HG02588 (cell line): ENCODE data around the gene PPM1M.
A peak's percentile ranks its signal among the peaks of the same experiment; 100 is the strongest.

ENCODE experiments used
- ATAC-seq: cut with Tn5 transposase; IDR thresholded peaks from one replicate; pipeline ENCODE4 v1.9.1; 2021; ENCODE audit warnings: mild to moderate bottlenecking, moderate library complexity; ENCODE audit not compliant: unreplicated experiment

The PPM1M gene

GRCh38 chr3:52229656-52230055, 15.9 kb upstream of the PPM1M start:
- ATAC-seq, result no peak

- no peak for ATAC-seq
Measured at GRCh38 chr3:52230461-52230860, 15.1 kb upstream of the PPM1M start.

DNA sequence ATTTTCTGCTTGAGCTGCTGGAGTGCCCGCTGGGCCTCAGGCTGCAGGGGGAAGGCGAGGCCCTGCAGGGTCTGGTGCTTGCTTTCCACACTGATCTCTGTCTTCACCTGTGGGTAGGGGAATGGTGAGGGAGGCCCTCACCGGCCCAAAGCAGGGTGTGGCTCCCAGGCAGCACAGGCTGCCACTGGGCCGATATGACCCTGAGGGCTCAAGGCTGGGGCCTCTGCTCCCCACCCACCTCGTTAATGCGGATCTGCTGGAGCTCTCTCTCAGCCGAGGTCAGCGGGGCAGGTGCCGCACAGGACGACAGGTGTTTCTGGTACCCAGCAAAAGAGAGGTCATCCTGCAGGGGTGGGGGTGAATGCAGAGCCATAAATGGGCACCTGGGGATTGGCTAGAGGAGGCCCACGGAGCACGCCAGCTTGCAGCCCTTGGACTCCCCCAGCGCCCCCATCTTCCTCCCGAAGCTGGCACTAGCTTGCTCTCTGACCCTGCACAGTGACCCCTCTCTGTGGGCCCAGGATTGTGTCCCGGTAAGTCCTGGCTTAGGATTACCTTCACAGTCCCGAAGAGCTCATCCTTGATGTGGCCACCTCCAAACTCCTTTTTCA, 14.6 kb upstream of the PPM1M start:
- ATAC-seq, result no peak

- ATAC-seq, result no peak
Measured at GRCh38 chr3:52231502-52232278, 13.9 kb upstream of the PPM1M start.

- no peak for ATAC-seq
Measured at GRCh38 chr3:52232279-52233107, 13.1 kb upstream of the PPM1M start.

GRCh38 chr3:52233108-52233591, 12.4 kb upstream of the PPM1M start:
- ATAC-seq, result no peak

- no peak for ATAC-seq
Measured at GRCh38 chr3:52233968-52234367, 11.6 kb upstream of the PPM1M start.

DNA sequence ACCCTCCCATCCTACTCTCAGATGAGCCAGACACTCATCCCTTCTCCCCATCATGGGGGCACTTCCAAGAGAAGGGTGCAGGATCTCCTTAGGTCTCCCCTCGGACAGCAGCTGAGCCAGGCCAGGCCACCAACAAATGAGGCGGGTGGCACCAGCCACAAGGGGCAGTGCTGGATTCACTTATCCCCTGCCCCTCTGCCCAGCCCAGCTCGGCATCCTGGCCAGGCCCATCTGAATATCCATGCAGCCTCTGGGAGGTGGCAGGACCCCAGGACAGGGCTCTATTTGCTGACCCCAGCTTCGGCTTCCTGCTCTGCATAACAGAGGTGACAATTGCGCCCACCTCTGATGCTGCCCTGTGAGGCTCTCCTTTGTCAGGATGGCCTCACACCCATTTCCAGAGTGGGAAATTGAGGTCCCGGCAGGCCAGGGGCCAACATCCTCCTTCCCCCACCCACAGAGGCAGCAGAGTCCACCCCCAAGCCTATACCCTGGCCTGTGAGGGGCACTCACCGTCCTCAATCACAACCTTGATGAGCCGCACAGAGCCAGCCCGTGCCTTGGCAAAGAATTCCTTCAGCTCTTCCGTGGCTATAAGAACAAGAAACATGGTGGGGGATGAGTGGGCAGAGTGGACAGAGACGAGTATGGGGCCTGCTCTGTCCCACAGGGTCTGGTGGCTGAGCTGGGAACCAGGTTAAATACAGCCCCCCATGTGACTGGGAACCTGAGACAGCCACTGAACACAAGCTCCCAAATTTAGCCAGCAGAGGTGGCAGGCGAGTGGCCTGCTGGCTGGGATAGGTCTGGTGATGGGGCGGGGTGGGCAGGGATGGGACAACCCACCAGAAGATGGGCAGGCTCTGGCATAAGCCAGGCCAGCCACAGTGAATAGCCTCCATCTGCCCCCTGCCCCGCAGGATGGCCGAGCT, 10.8 kb upstream of the PPM1M start:
- no peak for ATAC-seq

GRCh38 chr3:52236424-52236886, 9.1 kb upstream of the PPM1M start:
- ATAC-seq, result no peak

DNA sequence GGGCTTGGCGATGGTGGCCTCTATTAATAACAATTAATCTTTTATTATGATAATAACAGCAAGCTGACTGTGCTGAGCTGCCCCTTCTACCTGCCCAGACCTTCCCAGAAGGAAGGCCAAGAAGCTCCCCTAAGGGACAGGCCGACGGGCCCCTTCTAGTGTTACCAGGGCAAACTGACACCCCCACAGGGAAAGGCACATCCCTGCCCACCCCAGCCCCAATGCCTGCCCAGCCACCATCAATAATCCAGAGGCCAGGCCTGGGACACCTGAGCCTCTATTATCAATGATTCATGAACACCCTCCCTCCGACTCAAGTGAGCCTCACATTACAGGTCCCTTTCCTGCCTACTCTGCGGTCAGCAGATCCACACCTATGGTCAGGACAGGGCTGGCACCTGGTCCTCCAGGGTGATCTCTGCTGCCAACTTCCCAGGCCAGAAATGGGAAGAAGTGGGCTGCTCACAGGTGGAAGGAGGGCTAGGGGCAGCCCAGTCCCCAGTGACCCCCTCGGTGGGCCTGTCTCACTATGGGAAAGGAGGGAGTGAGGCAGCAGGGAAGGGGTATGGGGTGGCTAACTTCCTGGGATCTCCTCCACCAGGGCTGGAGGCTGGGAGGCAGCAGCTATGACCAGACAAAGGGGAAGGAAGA, 8.4 kb upstream of the PPM1M start:
- no peak for ATAC-seq

- ATAC-seq, result no peak
Measured at GRCh38 chr3:52237657-52238172, 7.8 kb upstream of the PPM1M start.

GRCh38 chr3:52238193-52238760, 7.3 kb upstream of the PPM1M start:
- ATAC-seq, result no peak

- ATAC-seq, result peak; percentile 76
Measured at GRCh38 chr3:52238761-52239701, 6.5 kb upstream of the PPM1M start, which contains the start of gene TWF2. TWF2 (minus strand) TSS chr3:52239158; CDS start chr3:52239016, 142 bp downstream.

DNA sequence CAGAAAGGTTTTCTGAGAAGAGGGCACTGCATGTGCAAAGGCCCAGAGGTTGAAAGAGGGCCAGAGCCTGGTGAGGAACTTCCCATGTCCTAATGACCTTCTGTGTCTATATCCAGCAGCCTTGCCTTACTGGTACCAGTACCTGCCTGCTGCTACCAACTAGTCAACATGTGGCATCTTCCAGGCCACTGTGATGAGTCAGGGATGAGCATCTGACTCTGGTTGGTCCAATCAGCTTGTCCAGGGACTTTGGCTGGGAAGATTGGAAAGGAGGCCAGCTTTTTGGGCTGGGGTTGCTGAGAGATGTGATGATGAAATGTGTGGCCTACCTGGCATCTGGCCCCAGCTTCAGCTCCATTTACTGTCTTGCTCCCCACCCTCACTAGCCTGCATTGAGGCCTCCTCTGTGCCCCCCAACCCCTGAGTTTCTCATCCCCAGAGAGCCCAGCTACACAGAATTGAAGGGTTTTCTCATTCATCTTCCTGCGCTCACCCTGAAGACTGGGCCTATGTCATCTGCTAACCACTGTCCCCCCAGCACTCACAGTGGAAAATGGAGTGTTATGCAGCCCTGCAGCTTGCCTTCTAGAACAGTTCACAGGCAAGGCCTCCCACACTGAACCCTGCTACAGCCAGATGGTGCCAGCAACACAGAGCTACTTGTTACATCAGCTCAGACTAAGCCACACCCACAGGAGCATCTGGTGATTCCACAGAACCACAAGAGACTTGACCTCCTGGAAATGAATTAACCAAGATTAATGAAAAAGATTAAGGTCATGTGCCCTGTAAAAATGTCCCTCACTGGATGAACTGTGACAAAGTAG, 5.3 kb upstream of the PPM1M start:
- ATAC-seq, result no peak

DNA sequence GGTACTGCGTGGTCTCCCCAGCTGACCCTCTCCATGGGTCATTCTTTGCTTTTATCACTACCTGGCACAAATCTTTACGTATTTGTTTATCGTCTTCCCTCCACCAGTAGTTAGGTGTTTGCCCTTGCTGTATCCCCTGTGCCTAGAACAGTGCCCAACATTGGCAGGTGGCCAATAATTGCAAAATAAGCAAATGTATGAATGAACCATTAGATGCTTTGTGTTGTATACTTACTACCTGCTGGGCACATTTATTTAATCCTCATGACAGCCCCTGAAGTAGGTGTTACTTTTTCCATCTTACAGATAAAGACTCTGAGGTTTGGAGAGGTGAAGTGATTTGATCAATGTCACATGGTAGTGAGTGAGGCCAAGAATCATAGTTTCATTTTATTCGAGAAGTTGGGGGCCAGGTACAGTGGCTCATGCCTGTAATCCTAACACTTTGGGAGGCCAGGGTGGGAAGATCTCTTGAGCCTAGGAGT, 4.6 kb upstream of the PPM1M start:
- no peak for ATAC-seq

DNA sequence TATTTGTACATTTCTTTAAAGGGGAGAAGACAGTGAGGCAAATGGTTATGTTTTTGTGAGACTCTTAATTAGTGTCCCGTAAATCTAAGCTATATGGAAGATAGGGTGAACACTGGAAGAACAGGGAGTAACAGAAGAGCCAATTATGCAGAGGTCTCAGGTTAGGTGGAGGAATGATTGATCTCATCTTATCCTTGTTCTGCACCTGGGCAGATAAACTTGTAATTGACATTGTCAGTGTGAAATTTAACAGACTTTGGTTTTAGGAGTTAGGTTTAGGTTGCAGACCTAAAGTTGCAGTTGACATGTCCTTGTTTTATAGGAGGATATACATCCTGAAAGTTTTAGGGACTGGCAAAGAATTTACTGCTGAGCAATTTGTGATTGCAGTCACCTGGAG, 3.5 kb upstream of the PPM1M start:
- no peak for ATAC-seq
